GM18499 (cell line): ENCODE data around the gene METTL6.
"Not testable (repeated sequence)": the region's sequence is repeated elsewhere in the genome, so short reads cannot be mapped to it uniquely, and the experiment has no call there.

ENCODE experiments used
- ATAC-seq: cut with Tn5 transposase; IDR thresholded peaks from one replicate; pipeline ENCODE4 v1.9.1; 2021; ENCODE audit warnings: moderate number of reproducible peaks; ENCODE audit not compliant: insufficient read depth, unreplicated experiment

Gene METTL6

GRCh38 chr3:15451216-15452113 lies 24.1 kb upstream of the METTL6 start:
- no peak for ATAC-seq

GRCh38 chr3:15450438-15451215 lies 23.3 kb upstream of the METTL6 start:
- no peak for ATAC-seq

GRCh38 chr3:15449489-15450224 lies 22.3 kb upstream of the METTL6 start:
- ATAC-seq: no peak

- no peak for ATAC-seq
Observed at GRCh38 chr3:15443826-15444524, 16.6 kb upstream of the METTL6 start.

GRCh38 chr3:15440891-15441290 lies 13.5 kb upstream of the METTL6 start:
- no peak for ATAC-seq

- ATAC-seq: no peak
Observed at GRCh38 chr3:15439476-15439875, 12.1 kb upstream of the METTL6 start.

- ATAC-seq: no peak
Observed at GRCh38 chr3:15438983-15439382, 11.6 kb upstream of the METTL6 start.

- ATAC-seq: no peak
Observed at GRCh38 chr3:15436246-15436645, 8.9 kb upstream of the METTL6 start.

- ATAC-seq: no peak
Observed at GRCh38 chr3:15434756-15435155, 7.4 kb upstream of the METTL6 start.

- ATAC-seq: no peak
Observed at GRCh38 chr3:15433531-15433930, 6.2 kb upstream of the METTL6 start.

- no peak for ATAC-seq
Observed at GRCh38 chr3:15431256-15431837, 4.0 kb upstream of the METTL6 start.

GRCh38 chr3:15430624-15431023 lies 3.3 kb upstream of the METTL6 start:
- ATAC-seq: no peak

- no peak for ATAC-seq
Observed at GRCh38 chr3:15429080-15429479, 1.7 kb upstream of the METTL6 start.

- no peak for ATAC-seq
Observed at GRCh38 chr3:15428539-15428938, 1.2 kb upstream of the METTL6 start.

GRCh38 chr3:15427981-15428380 lies 637 bp upstream of the METTL6 start:
- no peak for ATAC-seq

- no peak for ATAC-seq
Observed at GRCh38 chr3:15426579-15427118, 695 bp downstream of the METTL6 start.

- ATAC-seq: no peak
Observed at GRCh38 chr3:15420871-15421270, 6.5 kb downstream of the METTL6 start.

- ATAC-seq: not testable (repeated sequence)
Observed at GRCh38 chr3:15410966-15411365, 16.4 kb downstream of the METTL6 start.

GRCh38 chr3:15409774-15410173 lies 17.6 kb downstream of the METTL6 start:
- no peak for ATAC-seq

- no peak for ATAC-seq
Observed at GRCh38 chr3:15409239-15409638, 18.1 kb downstream of the METTL6 start.
